GM20000 (cell line): ENCODE results near the gene SSPN.

Experiments used
- DNase-seq: peaks from one replicate; pipeline ENCODE4 v3.0.0; 2012; ENCODE audit warnings: low spot score
- CTCF ChIP-seq: IDR thresholded peaks from 2 replicates; pipeline ENCODE4 v1.5.1; 2012; ENCODE audit warnings: mild to moderate bottlenecking, control low read depth; ENCODE audit errors: extremely low read depth, missing control alignments

Gene SSPN

GRCh38 chr12:26239122-26239851 lies 43.9 kb downstream of the SSPN start:
- DNase-seq, result no peak
- TF ChIP-seq CTCF, result no peak

- no peak for DNase-seq
- no peak for TF ChIP-seq CTCF
Measured at GRCh38 chr12:26239852-26240815, 44.8 kb downstream of the SSPN start.

GRCh38 chr12:26241080-26241479 lies 45.7 kb downstream of the SSPN start:
- no peak for TF ChIP-seq CTCF
- DNase-seq, result no peak

GRCh38 chr12:26242683-26243082 lies 47.3 kb downstream of the SSPN start:
- TF ChIP-seq CTCF, result no peak

GRCh38 chr12:26244503-26244902 lies 49.1 kb downstream of the SSPN start:
- no peak for DNase-seq
- no peak for TF ChIP-seq CTCF

More at GRCh38 chr12:26242683-26243082, 47.3 kb downstream of the SSPN start:
- DNase-seq, result no peak

- no peak for TF ChIP-seq CTCF
- DNase-seq, result no peak
Measured at GRCh38 chr12:26245175-26245942, 50.0 kb downstream of the SSPN start.
